Inflammatory macrophage treated with lipopolysaccharide for 4 hours (primary cell): ENCODE results near the gene POLR2I.
"Not testable (repeated sequence)": the region's sequence is repeated elsewhere in the genome, so short reads cannot be mapped to it uniquely, and the experiment has no call there.

ENCODE experiments used
- DNase-seq: peaks from one replicate; pipeline ENCODE4 v3.0.0-alpha.2; 2020

The POLR2I gene

DNA sequence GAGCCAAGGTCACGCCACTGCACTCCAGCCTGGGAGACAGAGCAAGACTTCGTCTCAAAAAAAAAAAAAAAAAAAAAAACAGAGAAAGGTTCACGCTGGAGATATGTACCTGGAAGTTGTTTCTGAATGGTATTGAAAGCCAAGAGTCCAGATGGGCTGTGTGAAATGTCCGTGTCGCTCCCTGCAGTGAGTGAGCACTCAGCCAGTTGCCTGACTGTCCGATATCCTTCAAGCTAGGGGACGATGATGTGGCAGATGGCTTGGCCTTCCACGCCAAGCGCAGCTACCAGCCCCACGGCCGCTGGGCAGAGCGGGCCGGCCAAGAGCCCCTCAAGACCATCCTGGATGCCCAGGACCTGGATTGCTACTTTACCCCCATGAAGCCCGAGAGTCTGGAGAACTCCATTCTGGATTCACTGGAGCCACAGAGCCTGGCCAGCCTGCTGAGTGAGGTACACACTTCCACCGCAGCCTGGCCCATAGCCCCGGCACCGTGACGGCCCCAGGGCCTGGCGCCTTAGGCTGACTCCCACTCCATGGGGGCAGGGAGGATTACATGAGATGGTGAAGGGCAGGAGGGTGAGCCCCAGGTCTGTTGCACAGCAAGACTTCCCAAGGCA, 15.4 kb downstream of the POLR2I start:
- DNase-seq = no peak

DNA sequence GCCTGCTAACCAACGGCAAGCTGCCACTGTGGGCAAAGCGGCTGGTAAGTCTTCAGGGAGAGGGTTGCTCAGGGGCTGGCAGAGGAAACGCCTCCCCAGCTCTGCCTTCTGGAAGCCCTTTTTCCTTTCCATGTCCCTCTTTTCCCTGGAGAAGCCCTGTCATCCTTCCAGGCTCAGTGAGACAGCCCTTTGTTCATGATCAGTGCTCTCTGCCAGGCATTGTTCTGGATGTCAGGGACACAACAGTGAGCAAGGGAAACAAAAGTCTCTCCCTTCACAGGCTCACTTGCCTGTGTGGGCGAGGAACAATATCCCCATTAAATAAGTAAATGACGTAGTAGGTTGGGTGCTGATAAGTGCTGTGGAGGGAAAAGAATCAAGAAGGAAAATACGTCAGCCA, 17.6 kb downstream of the POLR2I start:
- no peak for DNase-seq

DNA sequence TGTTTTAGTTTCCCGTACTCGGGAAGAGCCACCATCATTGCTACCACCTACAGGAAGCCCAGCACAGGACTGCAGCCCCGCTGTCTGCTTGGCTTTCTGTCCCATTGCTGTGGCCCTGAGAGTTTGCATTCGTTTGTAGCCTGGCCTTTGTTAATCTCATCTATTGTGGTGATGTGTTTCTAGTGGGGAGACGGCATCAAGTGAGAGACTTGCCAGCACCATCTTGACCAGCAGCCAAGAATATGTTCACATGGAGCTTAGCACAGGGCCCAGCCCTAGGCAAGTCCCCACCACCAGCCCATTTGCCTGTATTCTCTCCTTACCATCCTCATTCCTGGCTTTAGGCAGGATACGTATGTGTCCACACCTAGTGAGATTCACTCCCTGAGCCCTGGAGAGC, 21.0 kb downstream of the POLR2I start:
- no peak for DNase-seq

DNA sequence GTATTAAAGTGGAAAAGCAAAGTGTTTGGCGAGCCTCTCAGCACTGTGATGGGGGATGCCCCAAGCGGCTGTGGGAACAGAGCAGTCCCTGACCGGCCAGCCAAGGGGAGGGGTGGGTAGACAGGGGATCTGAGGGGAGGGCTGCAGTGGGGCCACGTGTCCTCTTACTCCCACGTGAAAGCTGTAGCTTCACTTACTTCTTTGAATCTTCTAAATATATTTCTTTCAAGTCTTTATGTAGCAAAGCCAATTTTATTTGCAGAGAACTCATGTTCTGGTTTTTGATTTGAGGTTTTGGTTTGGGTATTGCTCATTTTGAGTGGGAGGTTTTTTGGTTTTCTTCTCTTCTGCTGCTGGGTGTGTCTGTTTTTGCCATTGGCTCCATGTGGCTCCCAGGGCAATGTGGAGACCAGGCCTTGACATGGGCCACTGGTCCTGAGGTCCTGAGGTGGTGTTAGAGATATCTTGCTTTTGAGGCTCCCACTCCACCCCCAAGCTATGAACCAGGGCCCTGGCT, 21.5 kb downstream of the POLR2I start:
- no peak for DNase-seq

DNA sequence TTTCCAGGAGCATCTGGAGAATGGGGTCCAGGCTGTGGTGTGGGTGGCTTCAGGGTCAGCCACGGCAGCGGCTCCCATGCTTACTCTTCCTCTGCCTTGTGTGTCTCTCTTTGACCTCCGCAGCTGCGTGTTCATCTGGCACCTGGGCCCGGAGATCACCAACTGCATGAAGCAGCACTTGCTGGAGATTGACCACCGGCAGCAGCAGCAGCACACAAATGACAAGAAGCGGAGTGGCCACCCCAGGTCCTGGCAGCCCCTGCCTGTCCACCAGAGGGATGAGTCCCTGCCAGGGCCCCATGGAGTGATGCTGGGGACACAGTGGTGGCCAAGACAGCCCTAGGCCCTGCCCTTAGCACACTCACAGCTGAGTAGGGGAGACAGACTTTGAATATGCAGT, 22.1 kb downstream of the POLR2I start:
- no peak for DNase-seq

DNA sequence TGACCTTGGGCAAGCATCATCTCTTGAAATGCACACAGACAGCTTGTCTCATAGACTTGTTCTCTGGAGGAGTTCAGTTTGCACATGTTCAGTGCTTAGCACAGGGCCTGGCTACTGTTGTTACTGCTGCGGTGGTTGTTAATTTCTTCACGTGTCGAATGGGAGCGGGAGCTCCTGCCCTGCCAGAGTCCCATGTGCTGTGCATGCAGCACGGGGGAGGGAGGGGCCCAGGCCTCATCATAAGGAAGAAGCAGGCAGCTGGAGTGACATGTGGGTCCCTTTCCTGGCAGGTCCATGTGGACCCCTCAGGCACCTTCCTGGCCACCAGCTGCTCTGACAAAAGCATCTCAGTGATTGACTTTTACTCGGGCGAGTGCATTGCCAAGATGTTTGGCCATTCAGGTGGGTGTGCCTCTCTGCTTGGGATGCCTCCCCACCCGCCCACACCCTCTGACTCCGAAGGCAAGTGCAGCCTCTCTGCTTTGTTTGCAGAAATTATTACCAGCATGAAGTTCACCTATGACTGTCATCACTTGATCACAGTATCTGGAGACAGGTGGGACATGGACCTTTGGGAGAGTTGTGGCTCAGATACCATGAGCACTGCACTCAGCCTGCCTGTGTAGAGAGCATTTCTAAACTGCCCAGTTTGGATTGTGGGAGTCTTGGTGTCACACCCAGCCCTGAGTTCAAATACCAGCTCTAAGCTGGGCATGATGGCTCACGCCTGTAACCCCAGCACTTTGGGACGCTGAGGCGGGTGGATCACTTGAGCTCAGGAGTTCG, 23.6 kb downstream of the POLR2I start:
- DNase-seq = no peak

GRCh38 chr19:36089847-36090246, 24.8 kb downstream of the POLR2I start:
- DNase-seq = no peak

DNA sequence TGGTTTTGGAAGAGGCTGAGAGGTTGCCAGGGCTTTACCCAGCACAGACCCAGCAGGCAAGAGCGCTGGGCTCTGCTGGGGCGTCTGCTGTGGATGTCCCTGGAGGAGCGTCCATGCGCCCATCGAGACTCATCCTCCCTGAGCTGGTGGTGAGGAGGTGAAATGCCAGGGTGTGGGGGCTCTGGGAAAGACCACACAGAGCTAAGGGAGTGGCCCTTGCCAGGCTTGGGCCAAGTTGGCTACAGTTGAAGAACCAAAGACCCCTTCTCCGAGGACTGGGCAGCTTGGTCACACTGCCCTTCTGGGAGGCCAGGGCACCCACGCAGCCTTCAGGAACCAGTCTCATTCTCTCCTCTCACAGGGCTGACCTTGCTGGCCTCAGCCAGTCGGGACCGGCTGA, 28.3 kb downstream of the POLR2I start:
- DNase-seq = no peak

- no peak for DNase-seq
Measured at GRCh38 chr19:36084231-36085009, 30.3 kb downstream of the POLR2I start.

DNA sequence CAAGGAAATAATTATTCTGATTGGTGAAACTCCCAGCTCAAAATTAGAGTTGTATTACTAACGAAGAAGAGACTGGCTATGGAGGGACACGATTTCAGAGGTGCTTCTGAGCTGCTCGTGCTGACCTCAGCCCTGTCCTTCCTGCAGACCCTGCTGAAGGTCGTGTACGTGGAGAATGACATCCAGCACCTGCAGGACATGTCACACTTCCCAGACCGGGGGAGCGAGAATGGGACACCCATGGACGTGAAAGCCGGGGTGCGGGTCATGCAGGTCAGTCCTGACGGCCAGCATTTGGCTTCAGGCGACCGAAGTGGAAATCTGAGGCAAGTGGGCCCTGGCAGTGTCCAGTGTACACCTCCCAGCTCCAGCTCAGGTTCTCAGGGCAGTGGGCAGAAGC, 31.8 kb downstream of the POLR2I start:
- DNase-seq = no peak

DNA sequence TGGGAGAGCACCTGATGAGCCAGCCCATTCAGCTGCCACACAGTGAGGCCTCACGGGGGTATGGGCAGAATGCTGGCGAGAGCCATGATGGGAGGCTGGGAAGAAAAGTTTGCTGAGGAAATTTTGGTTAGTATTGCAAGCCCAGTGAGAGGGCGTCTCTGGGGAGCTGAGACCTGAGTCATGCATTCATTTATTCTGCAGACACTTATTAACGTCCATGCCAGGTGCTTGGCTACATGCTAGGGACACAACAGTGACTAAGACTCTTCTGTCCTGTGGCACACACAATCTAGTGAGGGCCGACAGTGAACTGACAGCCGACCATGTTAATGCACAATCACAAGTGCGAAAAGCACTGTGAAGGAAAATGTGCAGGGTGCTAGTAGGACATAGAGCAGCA, 32.8 kb downstream of the POLR2I start:
- DNase-seq = no peak

DNA sequence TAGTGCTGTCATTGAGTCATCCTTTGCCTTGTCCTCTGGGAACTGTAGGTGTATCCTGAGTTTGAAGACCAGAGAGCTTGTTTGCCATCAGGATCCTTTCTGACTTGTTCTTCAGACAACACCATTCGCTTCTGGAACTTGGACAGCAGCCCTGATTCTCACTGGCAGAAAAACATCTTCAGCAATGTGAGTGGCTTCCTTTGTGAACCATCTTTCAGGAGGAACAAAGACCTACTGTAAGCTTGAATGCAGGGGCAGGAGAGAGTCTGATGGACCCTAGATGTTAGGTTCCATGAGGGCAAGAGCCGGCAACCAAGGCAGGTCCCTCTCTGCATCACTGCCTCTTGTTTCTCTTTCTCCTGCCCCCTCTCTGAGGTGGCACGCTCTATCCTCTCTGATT, 33.3 kb downstream of the POLR2I start:
- DNase-seq = no peak

DNA sequence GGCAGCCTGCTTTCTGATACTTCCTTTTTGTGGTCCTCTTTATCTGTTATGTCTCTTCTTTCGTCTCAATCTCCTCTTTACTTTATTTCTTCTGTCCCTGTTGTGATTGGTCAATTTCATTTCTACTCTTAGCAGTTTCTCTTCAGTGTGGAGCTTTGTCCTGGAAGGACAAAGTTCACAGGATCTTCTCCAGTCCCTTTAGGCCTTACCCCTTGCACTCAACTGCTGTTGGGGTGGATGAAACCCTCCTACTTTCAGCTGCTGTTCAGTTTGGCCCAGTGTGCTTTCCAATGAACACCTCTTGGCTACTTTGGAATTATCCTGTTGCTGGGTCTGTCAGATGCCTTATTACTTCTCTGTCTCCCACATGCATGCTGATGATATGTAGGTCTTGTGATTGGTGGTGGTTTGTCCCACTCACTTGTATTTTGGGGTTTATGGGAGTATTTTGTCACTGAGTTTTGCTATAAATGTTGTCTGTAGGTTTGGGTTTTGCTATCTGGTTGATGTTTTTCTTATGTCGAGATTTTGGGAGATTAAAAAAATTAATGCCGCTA, 35.2 kb downstream of the POLR2I start:
- peak; percentile 8 for DNase-seq

GRCh38 chr19:36073121-36073876, 41.4 kb downstream of the POLR2I start:
- DNase-seq = no peak

DNA sequence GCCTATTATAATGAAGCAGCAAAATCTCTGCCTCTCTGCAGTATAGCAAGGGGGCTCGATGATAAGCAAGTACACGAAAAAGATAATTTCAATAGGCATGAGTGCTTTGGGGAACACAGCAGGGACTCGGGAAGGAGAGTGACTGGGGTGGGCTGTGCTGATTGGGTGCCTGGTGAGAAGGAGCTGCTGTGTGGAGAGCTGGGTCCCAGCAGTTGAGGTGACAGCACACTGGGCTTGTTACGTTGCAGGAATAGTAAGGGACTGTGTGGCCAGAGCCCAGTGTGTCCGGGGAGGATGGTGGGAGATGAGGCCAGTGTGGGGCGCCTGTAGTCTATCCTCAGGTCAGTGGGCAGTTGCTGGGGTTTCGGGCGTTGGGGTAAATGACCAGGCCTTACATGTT, 42.6 kb downstream of the POLR2I start:
- DNase-seq = no peak

- not testable (repeated sequence) for DNase-seq
Measured at GRCh38 chr19:36068810-36069499, 45.7 kb downstream of the POLR2I start.

DNA sequence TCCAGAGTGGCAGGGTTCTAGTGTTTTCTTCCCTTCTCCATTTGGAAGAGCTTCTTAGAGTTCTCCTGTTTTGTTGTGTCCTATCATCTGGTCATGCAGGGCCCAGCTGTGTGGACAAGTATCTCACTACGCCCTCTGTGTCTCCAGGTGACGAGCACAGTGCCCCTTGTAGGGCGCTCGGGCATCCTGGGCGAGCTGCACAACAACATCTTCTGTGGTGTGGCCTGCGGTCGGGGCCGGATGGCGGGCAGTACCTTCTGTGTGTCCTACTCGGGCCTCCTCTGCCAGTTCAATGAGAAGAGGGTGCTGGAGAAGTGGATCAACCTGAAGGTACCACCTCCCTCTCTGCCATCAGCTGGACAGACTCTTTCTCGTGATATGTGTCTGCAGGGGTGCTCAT, 47.0 kb downstream of the POLR2I start:
- no peak for DNase-seq

DNA sequence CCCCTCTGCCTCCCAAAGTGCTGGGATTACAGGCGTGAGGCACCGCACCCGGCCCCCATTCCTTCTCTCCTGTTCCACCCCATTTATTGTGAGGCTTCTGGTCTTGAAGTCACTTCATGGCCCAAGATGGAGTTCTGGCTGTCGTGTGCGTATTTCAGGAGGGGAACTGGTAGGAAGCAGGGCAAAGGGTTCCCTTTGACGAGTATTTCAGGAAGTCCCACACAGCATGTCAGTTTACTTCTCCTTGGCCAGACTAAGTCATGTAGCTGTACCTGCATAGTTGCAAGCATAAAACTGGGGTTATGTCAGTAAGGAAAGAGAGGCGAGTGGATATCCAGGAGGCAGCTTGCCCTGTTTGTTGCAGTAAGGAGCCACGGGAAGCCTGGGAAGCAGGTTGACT, 49.8 kb downstream of the POLR2I start:
- DNase-seq = peak; percentile 23
